Measurements from ENCODE around the gene EXOC8.

GRCh38 chr1:231318568-231318967 is 19.1 kb downstream of the EXOC8 start:
- TF ChIP-seq CTCF (IDR thresholded peaks at IDR 0.05 in 2 of 3, conservative IDR thresholded peaks at IDR 0.05 in 1 of 3; ENCODE audit: borderline replicate concordance in 1 of 3, insufficient read depth in 1 of 3, low read depth in 2 of 3, low read length in 2 of 3): no peak
- no peak for TF ChIP-seq ATF3 (IDR thresholded peaks at IDR 0.05)

Measured in HCT116 (cell line).